Lung (tissue), 12 donors: ENCODE measurements around the gene MSL1. TPM values are rescaled to one million over a fixed set of nuclear protein-coding genes. Genes with fewer than 3 reads are reported as not detected.

ENCODE experiments used
- ATAC-seq: fragments of 200-7000 bp; cut with Tn5 transposase; one replicate; pipeline ENCODE4 v1.9.1; 2020; ENCODE audit warnings: moderate number of reproducible peaks; ENCODE audit not compliant: insufficient read depth, low FRiP score
- DNase-seq, 3 donors: peaks; one replicate each; pipeline ENCODE4 v3.0.0-alpha.2; 2013 to 2017
- H3K27ac ChIP-seq, 2 donors: one replicate each; pipeline ENCODE4 v1.5.1; 2013; ENCODE audit warnings: mild to moderate bottlenecking in 2 of 2, moderate library complexity in 2 of 2, control low read depth in 1 of 2, inconsistent platforms in 1 of 2, low read depth in 1 of 2, low read length in 1 of 2
- H3K27me3 ChIP-seq, 3 donors: one replicate each; pipeline ENCODE4 v1.5.1; 2013; ENCODE audit warnings: low read length in 2 of 3; ENCODE audit not compliant: control insufficient read depth in 3 of 3, insufficient read depth in 3 of 3
- H3K36me3 ChIP-seq, 4 donors: one replicate each; pipeline ENCODE4 v1.5.1; 2013; ENCODE audit warnings: low read length in 4 of 4, mild to moderate bottlenecking in 1 of 4, moderate library complexity in 1 of 4; ENCODE audit not compliant: control insufficient read depth in 4 of 4, insufficient read depth in 4 of 4
- H3K4me1 ChIP-seq, 5 donors: one replicate each; pipeline ENCODE4 v1.5.1; 2013; ENCODE audit warnings: low read length in 5 of 5, mild to moderate bottlenecking in 2 of 5, moderate library complexity in 1 of 5; ENCODE audit not compliant: control insufficient read depth in 5 of 5, insufficient read depth in 5 of 5
- H3K4me3 ChIP-seq: one replicate; pipeline ENCODE4 v1.5.1; 2013; ENCODE audit warnings: mild to moderate bottlenecking, control low read depth, moderate library complexity
- H3K9ac ChIP-seq, 2 donors: one replicate each; pipeline ENCODE4 v1.5.1; 2013; ENCODE audit warnings: low read length in 2 of 2, control low read depth in 1 of 2; ENCODE audit not compliant: insufficient read depth in 1 of 2
- H3K9me3 ChIP-seq, 4 donors: one replicate each; pipeline ENCODE4 v1.5.1; 2013; ENCODE audit warnings: low read length in 3 of 4, mild to moderate bottlenecking in 1 of 4, moderate library complexity in 1 of 4; ENCODE audit not compliant: control insufficient read depth in 4 of 4, insufficient read depth in 3 of 4
- CTCF ChIP-seq: IDR thresholded peaks from 2 replicates; pipeline ENCODE4 v1.5.1; 2012; ENCODE audit warnings: mild to moderate bottlenecking; ENCODE audit errors: control extremely low read depth, extremely low read depth
- WGBS, 2 donors: extraction: QIAGEN DNeasy Blood & Tissue Kit; methylation state at CpG; one replicate each; pipeline ENCODE4 v1.1.7; 2013; 5-methylcytosine and 5-hydroxymethylcytosine counted together
- polyA plus RNA-seq, 2 donors: library from polyadenylated mRNA; stranded (reverse); fragments of 200-250 nt; gene quantifications; one replicate each; pipeline ENCODE4 v1.2.1, GENCODE V29; 2013
- total RNA-seq, 2 donors: library from RNA; depleted of rRNA in 1 of 2; stranded (reverse); fragments of >200 nt in 1 of 2; gene quantifications; one replicate each; pipeline ENCODE4 v1.2.1, GENCODE V29; 2014 to 2021
- donor health status: control.
- donor health status: control.
- donor health status: Bipolar disorder and iron deficiency.
- donor health status: healthy.
- donor health status: DM: yes; HTN: yes; CAD: no.

Gene MSL1
- total and polyA plus RNA-seq, 4 donors = 73.2 to 111 (median 84.7) TPM

- 81 to 89% methylated on average over 10 of the region's 10 CpGs for WGBS, 2 donors
- Histone ChIP-seq H3K9ac (no peak overlapping the region), H3K27ac (peak overlapping the region; percentile 96 to 99), H3K36me3 (peaks cover 0 to 37% (median 10%) of the 10 kb centered on the region in 4 donors), H3K27me3 (no peaks in the 10 kb centered on the region), H3K4me1 (peaks cover 13 to 38% (median 29%) of the 10 kb centered on the region in 5 donors), H3K9me3 (no peaks in the 10 kb centered on the region), H3K4me3 (no peak overlapping the region)
- ATAC-seq = no peak
- TF ChIP-seq CTCF = no peak
- DNase-seq = no peak
Measured at GRCh38 chr17:40097087-40097486, 24.7 kb upstream of the MSL1 start.

GRCh38 chr17:40097931-40098845 is 23.6 kb upstream of the MSL1 start:
- no peaks in the 10 kb centered on the region for H3K9me3 ChIP-seq
- 37 to 48% methylated on average over 9 of the region's 9 CpGs for WGBS, 2 donors
- no peak for DNase-seq
- H3K27ac ChIP-seq = peak overlapping the region; percentile 96 to 99
- no peak for TF ChIP-seq CTCF
- no peak for ATAC-seq
- H3K4me1 ChIP-seq = peaks cover 18 to 45% (median 34%) of the 10 kb centered on the region in 5 donors
- no peak overlapping the region for H3K4me3 ChIP-seq
- no peaks in the 10 kb centered on the region for H3K27me3 ChIP-seq
- no peak overlapping the region for H3K9ac ChIP-seq
- H3K36me3 ChIP-seq = peaks cover 0 to 31% (median 8%) of the 10 kb centered on the region in 4 donors

- H3K4me1 ChIP-seq = peaks cover 26 to 54% (median 38%) of the 10 kb centered on the region in 5 donors
- H3K27me3 ChIP-seq = no peaks in the 10 kb centered on the region
- peak overlapping the region in 1 of 2 donors; percentile 51 for H3K9ac ChIP-seq
- ATAC-seq (peak; percentile 86), DNase-seq (peak; percentile 90 to 93 (median 91))
- peak overlapping the region; percentile 96 to 99 for H3K27ac ChIP-seq
- no peak for TF ChIP-seq CTCF
- H3K9me3 ChIP-seq = no peaks in the 10 kb centered on the region
- peaks cover 0 to 24% (median 2%) of the 10 kb centered on the region in 4 donors for H3K36me3 ChIP-seq
- peak overlapping the region; percentile 78 for H3K4me3 ChIP-seq
- 0% methylated on average over 43 to 52 of the region's 52 CpGs for WGBS, 2 donors
Measured at GRCh38 chr17:40098846-40099618, 22.7 kb upstream of the MSL1 start.
